Measurements from ENCODE around the gene CXCL8. TPM values are rescaled to one million over a fixed set of nuclear protein-coding genes. Genes with fewer than 3 reads are reported as not detected.

The CXCL8 gene
- total RNA-seq, 1 experiment from 2014 or later: 477 TPM

DNA sequence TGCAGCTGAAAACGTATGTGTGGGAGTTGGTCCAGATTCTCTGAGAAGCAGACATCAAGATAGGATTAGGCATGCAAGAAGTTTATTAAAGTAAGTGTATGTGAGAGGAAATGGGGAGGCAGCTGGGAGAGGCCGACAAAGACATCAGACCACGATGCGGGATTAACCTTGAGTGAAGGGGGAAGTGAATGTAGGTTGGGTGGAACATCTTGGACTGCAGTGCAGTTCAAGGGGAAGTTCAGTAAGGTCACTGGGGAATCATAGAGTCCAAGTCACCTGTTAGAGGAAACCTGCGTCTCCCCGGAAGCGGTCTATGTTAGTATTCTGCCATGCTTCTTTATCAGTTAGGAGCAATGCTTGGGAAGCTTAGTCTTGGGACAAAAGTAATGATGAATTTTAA is 22.0 kb downstream of the CXCL8 start:
- CTCF ChIA-PET: interaction anchor here (0.6 to 0.9 kb wide), 2 partner anchors 24 to 64 kb away, joined by 3 read pairs; no protein-coding TSS in a partner anchor

DNA sequence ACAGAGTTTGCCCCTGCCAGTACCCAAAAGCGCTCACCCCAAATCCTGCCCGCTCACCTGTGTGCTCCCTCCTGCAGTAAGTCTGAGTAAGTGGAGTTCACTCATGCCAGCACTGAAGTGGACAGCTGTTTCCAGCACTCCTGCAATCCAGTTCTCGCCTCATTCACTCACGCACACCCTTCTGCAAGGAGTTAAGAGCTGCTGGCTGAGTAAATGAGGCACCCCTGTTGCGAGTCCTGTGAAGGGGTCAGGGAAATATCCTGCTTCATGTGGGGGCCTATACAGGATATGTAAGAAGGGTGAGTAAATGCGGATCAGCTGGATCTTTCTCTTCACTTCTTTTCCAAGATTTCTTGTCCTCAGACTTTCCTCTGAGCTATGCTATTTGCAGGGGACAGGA is 23.5 kb downstream of the CXCL8 start:
- no TSS peak for BruUV-seq (replicated peaks)
- Histone ChIP-seq H2AFZ (ENCODE audit: low read length) (no peak overlapping the region), H3F3A (ENCODE audit: low read length, unreplicated experiment) (no peaks in the 10 kb centered on the region), H3K4me2 (ENCODE audit: low read length) (no peak overlapping the region), H4K20me1 (ENCODE audit: low read length) (no peaks in the 10 kb centered on the region), H3K79me2 (ENCODE audit: low read length) (no peaks in the 10 kb centered on the region), H3K4me1 (ENCODE audit: insufficient read depth, low read length) (peaks cover 11% of the 10 kb centered on the region), H3K27ac (ENCODE audit: low read length) (peak overlapping the region; percentile 69), H3K4me3 (ENCODE audit: low read length) (no peak overlapping the region), H3K9me3 (ENCODE audit: low read length) (no peaks in the 10 kb centered on the region), H3K9me2 (replicated peaks; ENCODE audit: low read length) (no peaks in the 10 kb centered on the region), H3K9ac (ENCODE audit: low read length) (peak overlapping the region; percentile 17; the same call in 1 of the 2 replicates), H3K36me3 (ENCODE audit: low read depth, low read length) (no peaks in the 10 kb centered on the region), H3K27me3 (ENCODE audit: low read length) (no peaks in the 10 kb centered on the region)
- CTCF ChIA-PET: no interaction called here
- POLR2A ChIA-PET (ENCODE audit: unreplicated experiment): no interaction called here
- no peak for DNase-seq
- intact Hi-C loops (cut with micrococcal nuclease): no loop called here
- TF ChIP-seq EZH2 (IDR thresholded peaks at IDR 0.05; ENCODE audit: low read length, unreplicated experiment) (no peak), EZH2phosphoT487 (IDR thresholded peaks at IDR 0.05; ENCODE audit: borderline replicate concordance, low read length) (no peak), CTCF (conservative IDR thresholded peaks at IDR 0.05; ENCODE audit: low read depth, low read length) (no peak)
- no peak for ATAC-seq

More for the DNA sequence above, 22.0 kb downstream of the CXCL8 start:
- POLR2A ChIA-PET (ENCODE audit: unreplicated experiment): no interaction called here
- Histone ChIP-seq H3F3A (ENCODE audit: low read length, unreplicated experiment) (no peaks in the 10 kb centered on the region), H4K20me1 (ENCODE audit: low read length) (no peaks in the 10 kb centered on the region), H2AFZ (ENCODE audit: low read length) (no peak overlapping the region), H3K4me2 (ENCODE audit: low read length) (no peak overlapping the region), H3K9ac (ENCODE audit: low read length) (no peak overlapping the region), H3K27me3 (ENCODE audit: low read length) (no peaks in the 10 kb centered on the region), H3K4me1 (ENCODE audit: insufficient read depth, low read length) (peaks cover 11% of the 10 kb centered on the region), H3K79me2 (ENCODE audit: low read length) (no peaks in the 10 kb centered on the region), H3K9me3 (ENCODE audit: low read length) (no peaks in the 10 kb centered on the region), H3K36me3 (ENCODE audit: low read depth, low read length) (no peaks in the 10 kb centered on the region), H3K9me2 (replicated peaks; ENCODE audit: low read length) (no peaks in the 10 kb centered on the region), H3K4me3 (ENCODE audit: low read length) (no peak overlapping the region), H3K27ac (ENCODE audit: low read length) (no peak overlapping the region)
- intact Hi-C loops (cut with micrococcal nuclease): no loop called here
- no peak for ATAC-seq
- TF ChIP-seq EZH2phosphoT487 (IDR thresholded peaks at IDR 0.05; ENCODE audit: borderline replicate concordance, low read length) (no peak), CTCF (conservative IDR thresholded peaks at IDR 0.05; ENCODE audit: low read depth, low read length) (no peak), EZH2 (IDR thresholded peaks at IDR 0.05; ENCODE audit: low read length, unreplicated experiment) (no peak)
- BruUV-seq (replicated peaks): no TSS peak
- DNase-seq: no peak

DNA sequence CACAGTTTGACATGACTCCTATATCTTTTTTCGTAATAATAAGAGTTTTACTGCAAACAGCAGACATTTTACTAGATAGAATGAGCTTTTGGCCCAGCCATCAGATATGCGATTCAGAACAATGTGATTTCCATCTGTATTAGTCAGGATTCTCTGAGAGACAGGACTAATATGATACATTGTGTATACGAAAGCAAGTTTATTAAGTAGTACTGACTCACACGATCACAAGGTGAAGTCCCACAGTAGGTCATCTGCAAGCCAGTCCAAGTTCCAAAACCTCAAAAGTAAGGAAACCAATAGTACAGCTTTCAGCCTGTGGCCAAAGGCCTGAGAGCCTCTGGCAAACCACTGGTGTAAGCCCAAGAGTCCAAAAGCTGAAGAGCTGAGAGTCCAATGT is 24.1 kb downstream of the CXCL8 start:
- Histone ChIP-seq H3K27me3 (ENCODE audit: low read length) (no peaks in the 10 kb centered on the region), H3K9me2 (replicated peaks; ENCODE audit: low read length) (no peaks in the 10 kb centered on the region), H3K4me3 (ENCODE audit: low read length) (no peak overlapping the region), H3K4me2 (ENCODE audit: low read length) (no peak overlapping the region), H3K27ac (ENCODE audit: low read length) (peak overlapping the region; percentile 69), H3K9ac (ENCODE audit: low read length) (peak overlapping the region; percentile 17; the same call in 1 of the 2 replicates), H3K79me2 (ENCODE audit: low read length) (no peaks in the 10 kb centered on the region), H3K9me3 (ENCODE audit: low read length) (no peaks in the 10 kb centered on the region), H3K36me3 (ENCODE audit: low read depth, low read length) (no peaks in the 10 kb centered on the region), H3F3A (ENCODE audit: low read length, unreplicated experiment) (no peaks in the 10 kb centered on the region), H2AFZ (ENCODE audit: low read length) (no peak overlapping the region), H4K20me1 (ENCODE audit: low read length) (no peaks in the 10 kb centered on the region), H3K4me1 (ENCODE audit: insufficient read depth, low read length) (peaks cover 11% of the 10 kb centered on the region)
- DNase-seq (peak; percentile 72), ATAC-seq (peak; percentile 54)
- CTCF ChIA-PET: no interaction called here
- intact Hi-C loops (cut with micrococcal nuclease): no loop called here
- no peak for TF ChIP-seq EZH2 (IDR thresholded peaks at IDR 0.05; ENCODE audit: low read length, unreplicated experiment)
- no peak for TF ChIP-seq EZH2phosphoT487 (IDR thresholded peaks at IDR 0.05; ENCODE audit: borderline replicate concordance, low read length)
- TF ChIP-seq CTCF (conservative IDR thresholded peaks at IDR 0.05; ENCODE audit: low read depth, low read length): no peak
- BruUV-seq (replicated peaks): no TSS peak
- POLR2A ChIA-PET (ENCODE audit: unreplicated experiment): no interaction called here
